Panc1 (cell line): Measurements from ENCODE around the gene TYW3. TPM values are rescaled to one million over a fixed set of nuclear protein-coding genes. Genes with fewer than 3 reads are reported as not detected.

Source experiments
- ATAC-seq: fragments of 200-7000 bp; cut with Tn5 transposase; 2 replicates; pipeline ENCODE4 v1.9.1; 2020; ENCODE audit warnings: mild to moderate bottlenecking, moderate library complexity
- BruUV-seq: library from RNA; stranded (reverse); fragments of 400-500 nt; replicated peaks from 2 replicates; lab custom pipeline; 2021; lab: Mats Ljungman, UMichigan
- CTCF ChIA-PET: fragments of 300-600 bp; sonication (Branson Sonifier 250); formaldehyde crosslinking; loops from one replicate; lab custom pipeline; 2022; ENCODE audit warnings: antibody characterized with exemption; lab: Charles Lee
- POLR2A ChIA-PET: fragments of 300-600 bp; sonication (Branson Sonifier 250); formaldehyde crosslinking; loops from one replicate; lab custom pipeline; 2022; ENCODE audit warnings: antibody characterized with exemption; lab: Charles Lee
- DNase-seq: peaks from one replicate; pipeline ENCODE4 v3.0.0-alpha.2; 2010; ENCODE audit warnings: low read depth, low spot score
- H3K27ac ChIP-seq: 2 replicates; pipeline ENCODE4 v1.5.1; 2011; ENCODE audit warnings: mild to moderate bottlenecking, low read length, inconsistent platforms
- H3K27me3 ChIP-seq: fragments of 200-500 bp; sonication (Bioruptor generic); 2 replicates; pipeline ENCODE4 v1.6.0; 2014; ENCODE audit warnings: low read length, inconsistent platforms; ENCODE audit not compliant: control insufficient read depth, insufficient read depth
- H3K36me3 ChIP-seq: fragments of 200-500 bp; sonication (Bioruptor generic); 2 replicates; pipeline ENCODE4 v1.5.1; 2014; ENCODE audit warnings: inconsistent platforms, mild to moderate bottlenecking, low read length, moderate library complexity; ENCODE audit not compliant: control insufficient read depth, insufficient read depth
- H3K4me1 ChIP-seq: 2 replicates; pipeline ENCODE4 v1.5.1; 2011; ENCODE audit warnings: inconsistent platforms, mild to moderate bottlenecking, low read length, moderate library complexity; ENCODE audit not compliant: control insufficient read depth, insufficient read depth
- H3K4me3 ChIP-seq, 2 experiments: 2 replicates each; pipeline ENCODE4 v1.5.1; 2011 to 2012; ENCODE audit warnings: low read depth in 2 of 2, low read length in 2 of 2, mild to moderate bottlenecking in 2 of 2, inconsistent platforms in 1 of 2, moderate library complexity in 1 of 2
- H3K9me3 ChIP-seq: fragments of 200-500 bp; sonication (Bioruptor generic); 2 replicates; pipeline ENCODE4 v1.5.1; 2014; ENCODE audit warnings: low read depth, mild to moderate bottlenecking, inconsistent platforms, low read length, moderate library complexity; ENCODE audit not compliant: control insufficient read depth, insufficient read depth
- CTCF ChIP-seq: fragments of 450-650 bp; IDR thresholded peaks from 2 replicates; pipeline ENCODE4 v1.5.1; 2017; ENCODE audit warnings: mild to moderate bottlenecking
- POLR2AphosphoS5 ChIP-seq: IDR thresholded peaks from 2 replicates; pipeline ENCODE4 v1.6.1; 2012; ENCODE audit warnings: mild to moderate bottlenecking, low read depth, low read length, moderate library complexity
- REST ChIP-seq, 2 experiments: IDR thresholded peaks; 2 replicates each; pipeline ENCODE4 v1.6.1; 2011 to 2012; ENCODE audit warnings: low read depth in 2 of 2, control low read depth in 1 of 2, low read length in 1 of 2, mild to moderate bottlenecking in 1 of 2, moderate library complexity in 1 of 2; ENCODE audit not compliant: insufficient read depth in 1 of 2
- SIN3A ChIP-seq: IDR thresholded peaks from 2 replicates; pipeline ENCODE4 v1.6.1; 2012; ENCODE audit warnings: low read depth, mild to moderate bottlenecking, low read length, moderate library complexity, borderline replicate concordance; ENCODE audit not compliant: insufficient read depth
- TCF7L2 ChIP-seq: IDR thresholded peaks from 2 replicates; pipeline ENCODE4 v1.6.1; 2011; ENCODE audit warnings: mild to moderate bottlenecking, low read depth, low read length, inconsistent platforms
- in situ Hi-C: cut with HindIII; loops from 2 replicates; pipeline ENCODE4 v1.10.0; 2016; ENCODE audit warnings: low sequenced_read_pairs, low pct_unique_long_range_greater_than_20kb
- intact Hi-C: fragments of 100-400 bp; cut with micrococcal nuclease; formaldehyde crosslinking; loops from one replicate; pipeline ENCODE4 v1.10.0; 2022; ENCODE audit not compliant: unreplicated experiment
- total RNA-seq: library from RNA; stranded (reverse); gene quantifications from one replicate; pipeline ENCODE4 v1.2.1, GENCODE V29; 2021; ENCODE audit not compliant: unreplicated experiment

Gene TYW3
- total RNA-seq, 1 experiment from 2014 or later, result 20.0 TPM

GRCh38 chr1:74799119-74799657 is 66.2 kb downstream of the TYW3 start:
- ATAC-seq (no peak), DNase-seq (no peak)
- no peak for TF ChIP-seq POLR2AphosphoS5
- no peak for TF ChIP-seq REST (IDR thresholded peaks at IDR 0.05; ENCODE audit: insufficient read depth in 1 of 2, low read depth in 2 of 2, low read length in 1 of 2)
- TF ChIP-seq TCF7L2, result no peak
- no peak for TF ChIP-seq SIN3A
- TF ChIP-seq CTCF, result no peak
- H3K4me1 ChIP-seq, result no peaks in the 10 kb centered on the region
- H3K36me3 ChIP-seq, result no peaks in the 10 kb centered on the region
- H3K4me3 ChIP-seq, result no peak overlapping the region
- in situ Hi-C loops, result loop anchor here (25.0 kb wide), 1 partner anchor 388 kb away; no protein-coding TSS in a partner anchor
- intact Hi-C loops, result no loop called here
- no peak overlapping the region for H3K27ac ChIP-seq
- no peaks in the 10 kb centered on the region for H3K9me3 ChIP-seq
- BruUV-seq, result no TSS peak
- no peaks in the 10 kb centered on the region for H3K27me3 ChIP-seq
- CTCF ChIA-PET, result no interaction called here
- POLR2A ChIA-PET, result no interaction called here

GRCh38 chr1:74811436-74812179 is 78.7 kb downstream of the TYW3 start:
- ChIA-PET POLR2A (no interaction called here), CTCF (no interaction called here)
- intact Hi-C loops, result no loop called here
- Histone ChIP-seq H3K36me3 (no peaks in the 10 kb centered on the region), H3K9me3 (no peaks in the 10 kb centered on the region), H3K27ac (no peak overlapping the region), H3K4me3 (no peak overlapping the region), H3K4me1 (no peaks in the 10 kb centered on the region), H3K27me3 (no peaks in the 10 kb centered on the region)
- in situ Hi-C loops, result no loop called here
- BruUV-seq, result no TSS peak
- DNase-seq (no peak), ATAC-seq (no peak)
- TF ChIP-seq SIN3A (no peak), REST (IDR thresholded peaks at IDR 0.05; ENCODE audit: insufficient read depth in 1 of 2, low read depth in 2 of 2, low read length in 1 of 2) (no peak), TCF7L2 (no peak), POLR2AphosphoS5 (no peak), CTCF (no peak)
